H7 (cell line): ENCODE results near the gene SLC25A3. TPM values are rescaled to one million over a fixed set of nuclear protein-coding genes. Genes with fewer than 3 reads are reported as not detected.
A peak's percentile ranks its signal among the peaks of the same experiment; 100 is the strongest.
"Not testable (repeated sequence)": the region's sequence is repeated elsewhere in the genome, so short reads cannot be mapped to it uniquely, and the experiment has no call there.

Experiments used
- DNase-seq: peaks from one replicate; pipeline ENCODE4 v3.0.0; 2012
- H3K27me3 ChIP-seq: 2 replicates; pipeline ENCODE4 v1.6.0; 2011; ENCODE audit warnings: mild to moderate bottlenecking, low read length; ENCODE audit not compliant: control insufficient read depth, insufficient read depth
- H3K36me3 ChIP-seq: replicated peaks from 2 replicates; pipeline ENCODE4 v1.5.1; 2011; ENCODE audit warnings: low read length; ENCODE audit not compliant: control insufficient read depth, insufficient read depth
- H3K4me3 ChIP-seq: 2 replicates; pipeline ENCODE4 v1.5.1; 2011; ENCODE audit warnings: low read depth, mild to moderate bottlenecking, control low read depth, low read length, moderate library complexity; ENCODE audit not compliant: insufficient read depth
- total RNA-seq: library from RNA; depleted of rRNA; stranded (reverse); fragments of >200 nt; shearing (Covaris generic); gene quantifications from 2 replicates; pipeline ENCODE4 v1.2.3, GENCODE V29; 2014; rRNA removed

Gene SLC25A3
- total RNA-seq, result 953 and 961 TPM in 2 replicates

- H3K36me3 ChIP-seq, result peaks cover 14% of the 10 kb centered on the region
- no peaks in the 10 kb centered on the region for H3K27me3 ChIP-seq
- H3K4me3 ChIP-seq, result peak within 1 kb of the TSS; percentile 99
- peak; percentile 97 for DNase-seq
These were observed at the start of gene SLC25A3 for GRCh38 chr12:98593351-98594049. Gene SLC25A3 (plus strand): TSS chr12:98593686. CDS start chr12:98593979, 293 bp downstream.

- H3K36me3 ChIP-seq, result peaks cover 14% of the 10 kb centered on the region
- H3K4me3 ChIP-seq, result no peak overlapping the region
- no peak for DNase-seq
- H3K27me3 ChIP-seq, result no peaks in the 10 kb centered on the region
These were observed 49.8 kb upstream of the SLC25A3 start for GRCh38 chr12:98543701-98544100.

GRCh38 chr12:98544751-98545150, 48.7 kb upstream of the SLC25A3 start:
- peaks cover 19% of the 10 kb centered on the region for H3K36me3 ChIP-seq

GRCh38 chr12:98549371-98550110, 43.9 kb upstream of the SLC25A3 start:
- H3K36me3 ChIP-seq, result peaks cover 17% of the 10 kb centered on the region
- H3K4me3 ChIP-seq, result no peak overlapping the region
- no peak for DNase-seq
- no peaks in the 10 kb centered on the region for H3K27me3 ChIP-seq

More at GRCh38 chr12:98544751-98545150, 48.7 kb upstream of the SLC25A3 start:
- DNase-seq, result no peak
- H3K27me3 ChIP-seq, result no peaks in the 10 kb centered on the region
- no peak overlapping the region for H3K4me3 ChIP-seq

- no peak for DNase-seq
- Histone ChIP-seq H3K36me3 (peaks cover 11% of the 10 kb centered on the region), H3K4me3 (no peak overlapping the region), H3K27me3 (no peaks in the 10 kb centered on the region)
These were observed 41.7 kb upstream of the SLC25A3 start for GRCh38 chr12:98551787-98552186.

- not testable (repeated sequence) for H3K4me3 ChIP-seq, H3K27me3 ChIP-seq, H3K36me3 ChIP-seq, DNase-seq
These were observed 35.4 kb upstream of the SLC25A3 start for GRCh38 chr12:98558097-98558496.

- Histone ChIP-seq H3K4me3 (no peak overlapping the region), H3K27me3 (no peaks in the 10 kb centered on the region), H3K36me3 (no peaks in the 10 kb centered on the region)
- DNase-seq, result no peak
These were observed 33.8 kb upstream of the SLC25A3 start for GRCh38 chr12:98559666-98560065.

- no peak for DNase-seq
- no peaks in the 10 kb centered on the region for H3K36me3 ChIP-seq
- H3K27me3 ChIP-seq, result no peaks in the 10 kb centered on the region
- no peak overlapping the region for H3K4me3 ChIP-seq
These were observed 31.6 kb upstream of the SLC25A3 start for GRCh38 chr12:98561846-98562245.

GRCh38 chr12:98572010-98572409, 21.5 kb upstream of the SLC25A3 start:
- H3K27me3 ChIP-seq, result no peaks in the 10 kb centered on the region
- peak; percentile 41 for DNase-seq
- H3K4me3 ChIP-seq, result no peak overlapping the region
- H3K36me3 ChIP-seq, result no peaks in the 10 kb centered on the region

GRCh38 chr12:98574110-98574509, 19.4 kb upstream of the SLC25A3 start:
- Histone ChIP-seq H3K36me3 (no peaks in the 10 kb centered on the region), H3K4me3 (no peak overlapping the region), H3K27me3 (no peaks in the 10 kb centered on the region)
- DNase-seq, result no peak

GRCh38 chr12:98575013-98575412, 18.5 kb upstream of the SLC25A3 start:
- Histone ChIP-seq H3K27me3 (no peaks in the 10 kb centered on the region), H3K4me3 (no peak overlapping the region), H3K36me3 (no peaks in the 10 kb centered on the region)
- DNase-seq, result no peak

GRCh38 chr12:98576795-98577194, 16.7 kb upstream of the SLC25A3 start:
- H3K36me3 ChIP-seq, H3K27me3 ChIP-seq, H3K4me3 ChIP-seq, DNase-seq: not testable (repeated sequence)

GRCh38 chr12:98578392-98578791, 15.1 kb upstream of the SLC25A3 start:
- H3K36me3 ChIP-seq, result no peaks in the 10 kb centered on the region
- DNase-seq, result no peak
- no peaks in the 10 kb centered on the region for H3K27me3 ChIP-seq
- H3K4me3 ChIP-seq, result no peak overlapping the region

- no peaks in the 10 kb centered on the region for H3K36me3 ChIP-seq
- no peak for DNase-seq
- no peak overlapping the region for H3K4me3 ChIP-seq
- H3K27me3 ChIP-seq, result no peaks in the 10 kb centered on the region
These were observed 14.7 kb upstream of the SLC25A3 start for GRCh38 chr12:98578821-98579220.

- Histone ChIP-seq H3K4me3 (no peak overlapping the region), H3K27me3 (no peaks in the 10 kb centered on the region), H3K36me3 (no peaks in the 10 kb centered on the region)
- no peak for DNase-seq
These were observed 14.1 kb upstream of the SLC25A3 start for GRCh38 chr12:98579347-98579746.
